ENCODE results near the gene CKS1B. TPM values are rescaled to one million over a fixed set of nuclear protein-coding genes. Genes with fewer than 3 reads are reported as not detected.

CKS1B gene
- total and polyA plus RNA-seq, 9 of the 15 experiments (the other 6 are each of a cell fraction or from before 2014, with no cell fraction given), result 215 to 1,103 (median 460) TPM

GRCh38 chr1:155003766-155004351 is 29.4 kb downstream of the CKS1B start (continued):
- TF ChIP-seq TAF1 (IDR thresholded peaks at IDR 0.05; ENCODE audit: control insufficient read depth, extremely low read depth, insufficient read depth, low read length, severe bottlenecking) (peak; percentile 14), FOXA1 (IDR thresholded peaks at IDR 0.05; ENCODE audit: borderline replicate concordance) (no peak), NFIX (CRISPR knock-in tag; IDR thresholded peaks at IDR 0.05; ENCODE audit: low read depth) (no peak), NR1H2 (CRISPR knock-in tag; IDR thresholded peaks at IDR 0.05) (no peak), ZNF740 (CRISPR knock-in tag; IDR thresholded peaks at IDR 0.05) (peak; percentile 73), ZNF740 (tag; IDR thresholded peaks at IDR 0.05) (peak in 1 of 2 experiments; percentile 80; a peak in 2 of 4 replicates), HDAC6 (IDR thresholded peaks at IDR 0.05; ENCODE audit: low read depth, low read length) (no peak), RBM15 (IDR thresholded peaks at IDR 0.05; ENCODE audit: insufficient read depth, low read length) (no peak), ATF3 (IDR thresholded peaks at IDR 0.05) (peak; percentile 40; the same call in 1 of the 2 replicates), ATF3 (CRISPR knock-in tag; conservative IDR thresholded peaks at IDR 0.05) (no peak), RERE (CRISPR knock-in tag; IDR thresholded peaks at IDR 0.05; ENCODE audit: borderline replicate concordance) (no peak), MAZ (CRISPR knock-in tag; conservative IDR thresholded peaks at IDR 0.05 in 1 of 2, IDR thresholded peaks at IDR 0.05 in 1 of 2) (peak in 1 of 2 experiments; percentile 28; a peak in 2 of 4 replicates), CBFA2T3 (IDR thresholded peaks at IDR 0.05) (peak; percentile 33; the same call in 1 of the 2 replicates), NR3C1 (CRISPR knock-in tag; IDR thresholded peaks at IDR 0.05) (no peak), GTF2E2 (tag; IDR thresholded peaks at IDR 0.05) (no peak), ZNF395 (CRISPR knock-in tag; IDR thresholded peaks at IDR 0.05) (peak; percentile 67), HCFC1 (IDR thresholded peaks at IDR 0.05; ENCODE audit: low read depth, low read length) (no peak), ZNF561 (CRISPR knock-in tag; conservative IDR thresholded peaks at IDR 0.05) (no peak), POLR2G (IDR thresholded peaks at IDR 0.05; ENCODE audit: low read depth, low read length) (peak; percentile 38), ZNF316 (IDR thresholded peaks at IDR 0.05) (no peak)
